Ureter (tissue), 1 donor: Measurements from ENCODE around the gene IFNL4. TPM values are rescaled to one million over a fixed set of nuclear protein-coding genes. Genes with fewer than 3 reads are reported as not detected.

ENCODE experiments used
- total RNA-seq: library from RNA; stranded (reverse); gene quantifications from one replicate; pipeline ENCODE4 v1.2.4, GENCODE V29; 2023
- donor health status: DM: yes; HTN: yes; CAD: no.

IFNL4 gene
- total RNA-seq, 1 donor from 2014 or later, result not detected

Other genes starting within 250 kb of the IFNL4 start
- gene FBXO27, start 216.3 kb downstream of the IFNL4 start, total RNA-seq, result 48.0 TPM
- gene ACP7, start 164.5 kb downstream of the IFNL4 start, total RNA-seq, result 1.8 TPM
- gene PAK4, start 123.1 kb downstream of the IFNL4 start, total RNA-seq, result 88.2 TPM
- gene NCCRP1, start 51.9 kb downstream of the IFNL4 start, total RNA-seq, result 18.4 TPM
- not detected for gene SYCN, start 44.6 kb downstream of the IFNL4 start, total RNA-seq
- not detected for gene IFNL3, start 3.9 kb downstream of the IFNL4 start, total RNA-seq
- gene IFNL2, start 19.5 kb upstream of the IFNL4 start, total RNA-seq, result not detected
- gene IFNL1, start 47.6 kb upstream of the IFNL4 start, total RNA-seq, result not detected
- gene LRFN1, start 72.0 kb upstream of the IFNL4 start, total RNA-seq, result 1.7 TPM
- gene GMFG, start 87.2 kb upstream of the IFNL4 start, total RNA-seq, result 22.3 TPM
- 104 TPM for gene SAMD4B, start 93.6 kb upstream of the IFNL4 start, total RNA-seq
- gene PAF1, start 142.2 kb upstream of the IFNL4 start, total RNA-seq, result 36.9 TPM
- 51.8 TPM for gene MED29, start 142.5 kb upstream of the IFNL4 start, total RNA-seq
- 230 TPM for gene ZFP36, start 158.0 kb upstream of the IFNL4 start, total RNA-seq
- gene PLEKHG2, start 163.8 kb upstream of the IFNL4 start, total RNA-seq, result 38.8 TPM
- gene RPS16, start 187.1 kb upstream of the IFNL4 start, total RNA-seq, result 2,118 TPM
- 121 TPM for gene SUPT5H, start 196.7 kb upstream of the IFNL4 start, total RNA-seq
- gene TIMM50, start 232.0 kb upstream of the IFNL4 start, total RNA-seq, result 64.9 TPM